ENCODE data around the gene PCDH15.

DNA sequence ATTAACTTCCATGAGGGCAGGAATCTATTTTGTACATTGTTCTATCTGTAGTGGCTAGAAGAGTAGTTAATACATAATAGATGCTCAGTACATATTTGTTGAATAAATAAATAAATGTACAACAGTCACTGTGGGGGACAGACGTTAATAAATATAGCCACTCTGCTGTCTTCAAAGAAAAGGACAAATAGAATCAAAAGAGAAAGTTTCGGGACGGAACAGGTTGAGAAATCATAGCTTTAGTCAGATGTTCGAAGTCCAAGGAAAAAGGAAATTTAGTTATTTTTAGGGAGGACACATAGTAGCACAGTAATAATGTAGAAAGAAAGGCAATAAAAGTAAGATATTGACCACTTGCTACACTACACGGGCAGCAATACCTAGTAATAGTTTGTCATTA lies 861.4 kb downstream of the PCDH15 start:
- TF ChIP-seq, protein P1, sequence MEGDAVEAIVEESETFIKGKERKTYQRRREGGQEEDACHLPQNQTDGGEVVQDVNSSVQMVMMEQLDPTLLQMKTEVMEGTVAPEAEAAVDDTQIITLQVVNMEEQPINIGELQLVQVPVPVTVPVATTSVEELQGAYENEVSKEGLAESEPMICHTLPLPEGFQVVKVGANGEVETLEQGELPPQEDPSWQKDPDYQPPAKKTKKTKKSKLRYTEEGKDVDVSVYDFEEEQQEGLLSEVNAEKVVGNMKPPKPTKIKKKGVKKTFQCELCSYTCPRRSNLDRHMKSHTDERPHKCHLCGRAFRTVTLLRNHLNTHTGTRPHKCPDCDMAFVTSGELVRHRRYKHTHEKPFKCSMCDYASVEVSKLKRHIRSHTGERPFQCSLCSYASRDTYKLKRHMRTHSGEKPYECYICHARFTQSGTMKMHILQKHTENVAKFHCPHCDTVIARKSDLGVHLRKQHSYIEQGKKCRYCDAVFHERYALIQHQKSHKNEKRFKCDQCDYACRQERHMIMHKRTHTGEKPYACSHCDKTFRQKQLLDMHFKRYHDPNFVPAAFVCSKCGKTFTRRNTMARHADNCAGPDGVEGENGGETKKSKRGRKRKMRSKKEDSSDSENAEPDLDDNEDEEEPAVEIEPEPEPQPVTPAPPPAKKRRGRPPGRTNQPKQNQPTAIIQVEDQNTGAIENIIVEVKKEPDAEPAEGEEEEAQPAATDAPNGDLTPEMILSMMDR (IDR thresholded peaks at IDR 0.05; ENCODE audit: insufficient read depth, low read depth, low read length), result no peak
- TF ChIP-seq EZH2 (IDR thresholded peaks at IDR 0.05; ENCODE audit: insufficient read depth, low read length), result no peak
